Mucosa of descending colon (tissue), 3 donors: ENCODE results near the gene TMPRSS11A. TPM values are rescaled to one million over a fixed set of nuclear protein-coding genes. Genes with fewer than 3 reads are reported as not detected.

Source experiments
- ATAC-seq: fragments of 200-7000 bp; cut with Tn5 transposase; one replicate; pipeline ENCODE4 v1.9.1; 2020; ENCODE audit warnings: mild to moderate bottlenecking, moderate library complexity
- DNase-seq, 3 donors: peaks; one replicate each; pipeline ENCODE4 v3.0.0-alpha.2; 2020
- H3K36me3 ChIP-seq: fragments of 200-600 bp; one replicate; pipeline ENCODE4 v1.8.0; 2021; ENCODE audit warnings: low read depth, mild to moderate bottlenecking
- H3K4me1 ChIP-seq: fragments of 200-600 bp; one replicate; pipeline ENCODE4 v1.8.0; 2021; ENCODE audit warnings: low read depth, mild to moderate bottlenecking
- H3K4me3 ChIP-seq: fragments of 200-600 bp; one replicate; pipeline ENCODE4 v1.8.0; 2021; ENCODE audit warnings: mild to moderate bottlenecking
- H3K9me3 ChIP-seq: fragments of 200-600 bp; one replicate; pipeline ENCODE4 v1.8.0; 2021; ENCODE audit warnings: mild to moderate bottlenecking
- intact Hi-C, 2 donors: fragments of 100-400 bp; cut with DNase I in 1 of 2; cut with micrococcal nuclease in 1 of 2; formaldehyde crosslinking; loops; one replicate each; pipeline versions ENCODE4 v1.11.0 to v1.11.1; 2022; cut with DNase I, micrococcal nuclease
- total RNA-seq, 3 donors: library from RNA; stranded (reverse); fragmentation: NEBNext Ultra II Directional in 2 of 3; extraction: Animal tissue kit (Norgen Biotek cat#: 25700) in 2 of 3; gene quantifications; one replicate each; pipeline versions ENCODE4 v1.2.1 to v1.2.4, GENCODE V29; 2021 to 2023
- TF ChIP-seq, protein P1 (sequence below): fragments of 200-600 bp; IDR thresholded peaks from one replicate; pipeline ENCODE4 v1.8.0; 2022; ENCODE audit warnings: antibody characterized with exemption, mild to moderate bottlenecking
- donor health status: DM: no; HTN: no; CAD: no; lungs with moderate emphysema.
- donor health status: DM: no; HTN: no; CAD: no.
- donor health status: DM: no; HTN: yes; CAD: no.

TMPRSS11A gene
- total RNA-seq, 3 donors from 2014 or later: not detected

DNA sequence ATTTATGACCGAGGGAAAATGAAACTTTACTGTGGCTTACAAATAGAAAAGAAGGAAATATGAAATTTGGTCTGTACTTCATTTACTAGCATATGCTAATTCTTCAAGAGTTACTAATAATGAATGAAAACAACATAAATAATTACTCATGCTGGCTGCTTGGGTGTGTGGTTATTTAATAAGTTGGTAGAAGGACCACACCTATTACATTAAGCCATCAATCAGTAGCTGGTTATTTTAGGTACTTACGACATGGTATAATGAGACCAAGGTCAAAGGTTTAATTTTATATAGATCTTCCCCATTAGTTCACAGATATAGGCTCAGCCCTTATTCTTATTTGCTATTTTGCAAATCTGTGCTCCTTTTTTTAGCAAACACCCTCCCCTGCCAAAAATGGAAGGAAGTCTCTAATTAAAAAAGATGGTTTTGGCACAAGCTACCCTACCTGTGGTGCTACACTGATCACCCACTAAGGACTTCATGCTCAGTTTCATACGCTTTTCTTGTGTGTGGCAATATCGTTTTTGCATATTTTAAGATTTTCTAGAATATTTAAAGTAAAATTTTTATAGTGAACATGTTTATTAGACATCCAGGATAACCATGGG is 93.6 kb downstream of the TMPRSS11A start:
- intact Hi-C loops: no loop called here
- ATAC-seq (no peak), DNase-seq (no peak)
- no peaks in the 10 kb centered on the region for H3K36me3 ChIP-seq
- TF ChIP-seq, protein P1, sequence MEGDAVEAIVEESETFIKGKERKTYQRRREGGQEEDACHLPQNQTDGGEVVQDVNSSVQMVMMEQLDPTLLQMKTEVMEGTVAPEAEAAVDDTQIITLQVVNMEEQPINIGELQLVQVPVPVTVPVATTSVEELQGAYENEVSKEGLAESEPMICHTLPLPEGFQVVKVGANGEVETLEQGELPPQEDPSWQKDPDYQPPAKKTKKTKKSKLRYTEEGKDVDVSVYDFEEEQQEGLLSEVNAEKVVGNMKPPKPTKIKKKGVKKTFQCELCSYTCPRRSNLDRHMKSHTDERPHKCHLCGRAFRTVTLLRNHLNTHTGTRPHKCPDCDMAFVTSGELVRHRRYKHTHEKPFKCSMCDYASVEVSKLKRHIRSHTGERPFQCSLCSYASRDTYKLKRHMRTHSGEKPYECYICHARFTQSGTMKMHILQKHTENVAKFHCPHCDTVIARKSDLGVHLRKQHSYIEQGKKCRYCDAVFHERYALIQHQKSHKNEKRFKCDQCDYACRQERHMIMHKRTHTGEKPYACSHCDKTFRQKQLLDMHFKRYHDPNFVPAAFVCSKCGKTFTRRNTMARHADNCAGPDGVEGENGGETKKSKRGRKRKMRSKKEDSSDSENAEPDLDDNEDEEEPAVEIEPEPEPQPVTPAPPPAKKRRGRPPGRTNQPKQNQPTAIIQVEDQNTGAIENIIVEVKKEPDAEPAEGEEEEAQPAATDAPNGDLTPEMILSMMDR: no peak
- H3K9me3 ChIP-seq: no peaks in the 10 kb centered on the region
- H3K4me1 ChIP-seq: no peaks in the 10 kb centered on the region
- H3K4me3 ChIP-seq: no peak overlapping the region

DNA sequence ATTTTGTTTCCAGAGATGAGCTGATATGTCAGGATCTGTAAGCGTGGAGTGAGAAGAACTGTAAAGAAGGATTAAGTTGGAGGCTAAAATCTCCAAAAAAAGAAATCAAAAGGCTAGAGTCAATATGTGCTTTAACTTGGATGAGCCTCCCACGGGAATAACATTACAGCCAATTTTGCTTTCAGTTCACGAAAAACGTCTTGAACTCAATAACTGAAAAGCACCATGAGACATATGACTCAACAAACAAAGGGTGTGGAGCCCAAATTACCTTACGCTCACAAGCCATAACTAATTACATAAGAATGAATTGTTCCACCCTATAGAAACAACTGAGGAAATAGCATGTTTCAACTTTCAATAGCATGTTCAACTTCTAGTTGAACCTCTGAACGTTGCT is 101.8 kb downstream of the TMPRSS11A start:
- Histone ChIP-seq H3K4me3 (no peak overlapping the region), H3K4me1 (no peaks in the 10 kb centered on the region), H3K36me3 (no peaks in the 10 kb centered on the region), H3K9me3 (no peaks in the 10 kb centered on the region)
- DNase-seq: no peak
- intact Hi-C loops: no loop called here
- no peak for ATAC-seq
- TF ChIP-seq, protein P1: no peak

Other genes starting within 250 kb of the TMPRSS11A start
- not detected for gene GNRHR, start 209.1 kb downstream of the TMPRSS11A start, total RNA-seq
- not detected for gene TMPRSS11D, start 79.5 kb downstream of the TMPRSS11A start, total RNA-seq
- gene TMPRSS11F, start 166.4 kb upstream of the TMPRSS11A start, total RNA-seq: not detected